CD14-positive monocyte (primary cell): Measurements from ENCODE around the gene PTTG1IP. TPM values are rescaled to one million over a fixed set of nuclear protein-coding genes. Genes with fewer than 3 reads are reported as not detected.

ENCODE experiments used
- DNase-seq, 3 donors: peaks; one replicate each; pipeline ENCODE4 v3.0.0-alpha.2; 2011 to 2022
- H2AFZ ChIP-seq: 2 replicates; pipeline ENCODE4 v1.6.0; 2012; ENCODE audit warnings: mild to moderate bottlenecking, low read depth, low read length, inconsistent platforms; ENCODE audit not compliant: insufficient read depth, poor library complexity, severe bottlenecking
- H3K27ac ChIP-seq, 2 donors: 1 replicate in 1 of 2; 2 replicates in 1 of 2; pipeline ENCODE4 v1.5.1; 2012 to 2013; ENCODE audit warnings: low read length in 2 of 2, control low read depth in 1 of 2, inconsistent platforms in 1 of 2, low read depth in 1 of 2, mild to moderate bottlenecking in 1 of 2
- H3K27me3 ChIP-seq, 2 donors: one replicate each; pipeline versions ENCODE4 v1.6.0 to v1.6.1; 2011 to 2013; ENCODE audit warnings: low read length in 2 of 2; ENCODE audit not compliant: control insufficient read depth in 2 of 2, insufficient read depth in 2 of 2
- H3K36me3 ChIP-seq, 2 donors: replicated peaks in 1 of 2; 1 replicate in 1 of 2; 2 replicates in 1 of 2; pipeline versions ENCODE4 v1.5.1 to v1.6.1; 2012 to 2013; ENCODE audit warnings: low read length in 2 of 2, control low read depth in 1 of 2, inconsistent platforms in 1 of 2, mild to moderate bottlenecking in 1 of 2; ENCODE audit not compliant: insufficient read depth in 2 of 2, control insufficient read depth in 1 of 2
- H3K4me1 ChIP-seq, 2 donors: 1 replicate in 1 of 2; 2 replicates in 1 of 2; pipeline versions ENCODE4 v1.5.1 to v1.6.1; 2012 to 2013; ENCODE audit warnings: low read length in 2 of 2, control low read depth in 1 of 2, inconsistent platforms in 1 of 2, mild to moderate bottlenecking in 1 of 2, moderate library complexity in 1 of 2; ENCODE audit not compliant: insufficient read depth in 2 of 2, control insufficient read depth in 1 of 2
- H3K4me2 ChIP-seq: replicated peaks from 2 replicates; pipeline ENCODE3; 2012; ENCODE audit warnings: low read length, moderate library complexity, mild to moderate bottlenecking; ENCODE audit not compliant: poor library complexity, severe bottlenecking; ENCODE audit errors: extremely low read depth
- H3K4me3 ChIP-seq, 3 experiments: fragments of 200-600 bp in 1 of 3; sonication (generic) in 1 of 3; replicated peaks in 1 of 3; 1 replicate in 2 of 3; 2 replicates in 1 of 3; pipeline ENCODE4 v1.5.1; 2011 to 2013; ENCODE audit warnings: low read length in 3 of 3, mild to moderate bottlenecking in 3 of 3, control low read depth in 2 of 3, low read depth in 2 of 3, inconsistent platforms in 1 of 3, moderate library complexity in 1 of 3
- H3K79me2 ChIP-seq: 2 replicates; pipeline ENCODE4 v1.6.0; 2012; ENCODE audit warnings: mild to moderate bottlenecking, control low read depth, inconsistent platforms, low read length, moderate library complexity; ENCODE audit not compliant: insufficient read depth
- H3K9ac ChIP-seq: 2 replicates; pipeline ENCODE4 v1.6.0; 2017; ENCODE audit warnings: low read length, mild to moderate bottlenecking; ENCODE audit not compliant: insufficient read depth, poor library complexity, severe bottlenecking
- H3K9me3 ChIP-seq, 2 donors: replicated peaks in 1 of 2; 1 replicate in 1 of 2; 2 replicates in 1 of 2; pipeline versions ENCODE4 v1.5.1 to v1.6.1; 2012 to 2013; ENCODE audit warnings: low read length in 2 of 2, control low read depth in 1 of 2; ENCODE audit not compliant: control insufficient read depth in 1 of 2, insufficient read depth in 1 of 2
- H4K20me1 ChIP-seq: 2 replicates; pipeline ENCODE4 v1.6.0; 2012; ENCODE audit warnings: mild to moderate bottlenecking, low read length, control low read depth, moderate library complexity; ENCODE audit not compliant: insufficient read depth
- H3K27ac Mint-ChIP-seq, 7 donors: one replicate each; pipeline ENCODE4 v1.8.0; 2020; ENCODE audit warnings: mild to moderate bottlenecking in 7 of 7, mixed read lengths in 7 of 7, moderate library complexity in 6 of 7, inconsistent platforms in 2 of 7
- H3K27me3 Mint-ChIP-seq, 3 donors: one replicate each; pipeline ENCODE4 v1.8.0; 2021 to 2022; ENCODE audit warnings: low read depth in 3 of 3, mild to moderate bottlenecking in 3 of 3, mixed read lengths in 3 of 3, moderate library complexity in 3 of 3, inconsistent platforms in 1 of 3
- H3K36me3 Mint-ChIP-seq, 2 donors: one replicate each; pipeline ENCODE4 v1.8.0; 2020; ENCODE audit warnings: mixed read lengths in 2 of 2, inconsistent platforms in 1 of 2, mild to moderate bottlenecking in 1 of 2
- H3K4me1 Mint-ChIP-seq: one replicate; pipeline ENCODE4 v1.8.0; 2020; ENCODE audit warnings: mild to moderate bottlenecking, mixed read lengths
- H3K4me3 Mint-ChIP-seq, 2 donors: one replicate each; pipeline ENCODE4 v1.8.0; 2020; ENCODE audit warnings: mild to moderate bottlenecking in 2 of 2, mixed read lengths in 2 of 2, moderate library complexity in 1 of 2
- H3K9me3 Mint-ChIP-seq, 7 donors: one replicate each; pipeline ENCODE4 v1.8.0; 2020 to 2022; ENCODE audit warnings: mixed read lengths in 7 of 7, mild to moderate bottlenecking in 6 of 7, moderate library complexity in 6 of 7, inconsistent platforms in 2 of 7
- CTCF ChIP-seq: fragments of 200-600 bp; IDR thresholded peaks from one replicate; pipeline ENCODE4 v1.8.0; 2022; ENCODE audit warnings: antibody characterized with exemption, mild to moderate bottlenecking
- WGBS: methylation state at CpG from one replicate; pipeline ENCODE4 v1.1.5; 2013; ENCODE audit warnings: missing lambda C conversion rate; ENCODE audit not compliant: insufficient coverage; 5-methylcytosine and 5-hydroxymethylcytosine counted together
- intact Hi-C, 2 donors: fragments of 100-400 bp; cut with micrococcal nuclease; formaldehyde crosslinking; loops; one replicate each; pipeline versions ENCODE4 v1.15.0 to v1.15.1; 2023
- polyA plus RNA-seq, 3 donors: library from polyadenylated mRNA; depleted of rRNA in 1 of 3; unstranded in 2 of 3; stranded (reverse) in 1 of 3; fragments of 300-500 nt in 2 of 3; fragments of >200 nt in 1 of 3; fragmentation: Illumina TruSeq in 2 of 3; gene quantifications; 1 replicate in 2 of 3; 2 replicates in 1 of 3; pipeline ENCODE4 v1.2.3, GENCODE V29; 2012 to 2021

PTTG1IP gene
- polyA plus RNA-seq, 3 donors, result 118 to 238 (median 206) TPM

DNA sequence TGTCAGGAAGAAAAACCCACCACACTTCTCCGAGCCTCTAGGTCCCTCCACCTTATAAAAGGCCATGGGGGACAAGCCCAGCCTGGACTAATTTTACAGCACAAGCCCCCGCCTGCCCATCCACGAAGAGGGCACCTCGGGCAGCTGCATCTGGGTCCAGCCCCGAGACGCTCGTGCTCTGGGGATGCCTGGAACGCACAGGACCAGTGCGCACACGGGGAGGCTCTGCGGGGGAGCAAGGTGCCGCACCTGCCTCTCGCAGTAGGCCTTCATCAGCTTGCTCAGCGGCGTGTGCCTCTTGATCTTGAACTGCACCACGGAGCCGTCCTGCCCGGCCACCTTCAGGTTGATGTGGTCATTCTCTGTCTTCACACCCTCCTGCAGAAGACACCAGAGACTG is 59.8 kb downstream of the PTTG1IP start:
- Histone ChIP-seq H3K79me2 (peaks cover 88% of the 10 kb centered on the region), H3K27ac (no peak overlapping the region), H3K36me3 (peaks cover 40 to 54% of the 10 kb centered on the region in 2 donors), H3K4me3 (no peak overlapping the region), H2AFZ (no peak overlapping the region), H3K9me3 (no peaks in the 10 kb centered on the region), H4K20me1 (peaks cover 88% of the 10 kb centered on the region), H3K27me3 (no peaks in the 10 kb centered on the region), H3K4me2 (no peak overlapping the region), H3K9ac (no peak overlapping the region), H3K4me1 (peaks cover 9 to 22% of the 10 kb centered on the region in 2 donors)
- intact Hi-C loops, result loop anchor here in 1 of 2 donors (10.0 kb wide), 2 partner anchors 271 to 359 kb away; partner anchors contain the start of gene LRRC3
- 88% methylated on average over 18 of the region's 18 CpGs for WGBS
- Mint-ChIP-seq H3K27ac (peak overlapping the region in 1 of 7 donors; percentile 49), H3K9me3 (peaks cover 0 to 2% (median 0%) of the 10 kb centered on the region in 7 donors), H3K36me3 (peaks cover 40 to 60% of the 10 kb centered on the region in 2 donors), H3K27me3 (peaks cover 0 to 2% (median 2%) of the 10 kb centered on the region in 3 donors), H3K4me1 (peaks cover 17% of the 10 kb centered on the region), H3K4me3 (no peak overlapping the region)
- TF ChIP-seq CTCF, result no peak
- no peak for DNase-seq

- no peak overlapping the region for H3K9ac ChIP-seq
- peaks cover 0 to 2% (median 2%) of the 10 kb centered on the region in 3 donors for H3K27me3 Mint-ChIP-seq
- no peak for DNase-seq
- peaks cover 44 to 66% of the 10 kb centered on the region in 2 donors for H3K36me3 Mint-ChIP-seq
- intact Hi-C loops, result loop anchor here in 1 of 2 donors (10.0 kb wide), 2 partner anchors 272 to 358 kb away; partner anchors contain the start of gene LRRC3
- TF ChIP-seq CTCF, result no peak
- peaks cover 5 to 18% of the 10 kb centered on the region in 2 donors for H3K4me1 ChIP-seq
- WGBS, result 89% methylated on average over 3 of the region's 10 CpGs
- peak overlapping the region in 2 of 7 donors; percentile 49 to 63 for H3K27ac Mint-ChIP-seq
- H3K36me3 ChIP-seq, result peaks cover 44 to 60% of the 10 kb centered on the region in 2 donors
- no peak overlapping the region for H3K4me3 ChIP-seq
- H4K20me1 ChIP-seq, result peaks cover 92% of the 10 kb centered on the region
- H3K9me3 ChIP-seq, result no peaks in the 10 kb centered on the region
- H2AFZ ChIP-seq, result no peak overlapping the region
- peaks cover 17% of the 10 kb centered on the region for H3K4me1 Mint-ChIP-seq
- H3K27me3 ChIP-seq, result no peaks in the 10 kb centered on the region
- no peak overlapping the region for H3K4me2 ChIP-seq
- no peak overlapping the region for H3K27ac ChIP-seq
- H3K9me3 Mint-ChIP-seq, result peaks cover 0 to 2% (median 0%) of the 10 kb centered on the region in 7 donors
- peaks cover 88% of the 10 kb centered on the region for H3K79me2 ChIP-seq
- H3K4me3 Mint-ChIP-seq, result no peak overlapping the region
Measured at GRCh38 chr21:44813149-44813548, 60.3 kb downstream of the PTTG1IP start.
